IPS-15b (cell line): ENCODE results near the gene FBXO41.

Experiments used
- H3K27me3 ChIP-seq: one replicate; pipeline ENCODE4 v1.6.1; 2013; ENCODE audit warnings: low read length; ENCODE audit not compliant: control insufficient read depth, insufficient read depth
- H3K36me3 ChIP-seq: one replicate; pipeline ENCODE4 v1.6.1; 2013; ENCODE audit warnings: low read length; ENCODE audit not compliant: control insufficient read depth, insufficient read depth
- H3K4me1 ChIP-seq: one replicate; pipeline ENCODE4 v1.6.1; 2013; ENCODE audit warnings: mild to moderate bottlenecking, low read length; ENCODE audit not compliant: control insufficient read depth, insufficient read depth
- H3K4me3 ChIP-seq: one replicate; pipeline ENCODE4 v1.5.1; 2013; ENCODE audit warnings: low read depth, low read length
- H3K9ac ChIP-seq: one replicate; pipeline ENCODE4 v1.6.1; 2013; ENCODE audit warnings: low read depth, mild to moderate bottlenecking, low read length
- H3K9me3 ChIP-seq: one replicate; pipeline ENCODE4 v1.6.1; 2013; ENCODE audit warnings: mild to moderate bottlenecking, low read length; ENCODE audit not compliant: control insufficient read depth, insufficient read depth

Gene FBXO41

DNA sequence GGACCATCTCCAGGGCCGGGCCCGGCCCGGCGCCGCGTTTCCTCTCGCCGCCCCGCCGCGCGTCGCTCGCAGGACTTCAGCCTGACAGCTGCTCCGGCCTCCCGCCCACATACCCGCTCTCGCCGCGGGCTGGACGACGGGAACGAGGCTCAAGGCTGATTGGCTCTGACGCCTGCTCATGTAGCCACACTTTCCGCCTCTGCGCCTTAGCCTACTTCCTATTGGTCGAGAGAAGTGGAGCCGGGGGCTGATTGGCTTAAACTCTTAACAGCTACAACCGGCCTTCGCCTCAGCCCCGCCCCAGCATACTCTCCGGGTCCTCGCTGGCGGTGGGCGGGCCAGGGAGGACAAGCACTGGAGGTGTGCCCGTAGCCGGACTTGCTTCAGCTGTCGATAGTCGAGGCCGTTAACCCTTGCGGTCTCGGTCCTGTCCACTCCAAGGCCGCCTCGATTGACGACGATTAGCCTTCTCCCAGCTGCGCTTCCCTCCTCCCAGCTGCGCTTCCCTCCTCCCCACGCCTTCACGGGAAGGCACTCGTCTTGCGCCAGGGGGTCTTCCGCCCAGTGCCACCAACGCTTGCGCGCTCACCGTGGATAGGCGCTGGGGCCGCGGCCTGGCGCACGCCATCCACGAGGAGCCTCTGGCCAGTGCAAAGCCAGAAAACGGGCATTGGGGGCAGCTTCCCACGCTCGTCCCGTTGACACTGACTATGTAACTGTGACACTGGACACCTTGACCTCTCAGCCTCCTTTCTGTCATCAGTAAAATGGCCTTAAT is 50.9 kb downstream of the FBXO41 start, which contains the start of gene PRADC1:
TSS of gene PRADC1 (minus strand) at position 86 of the 778 bp plus-strand sequence. CDS start at position 7, 79 bp downstream.
- peaks cover 4% of the 10 kb centered on the region for H3K36me3 ChIP-seq
- peaks cover 9% of the 10 kb centered on the region for H3K4me1 ChIP-seq
- H3K27me3 ChIP-seq = peaks cover 3% of the 10 kb centered on the region
- H3K9me3 ChIP-seq = no peaks in the 10 kb centered on the region
- peak within 1 kb of the TSS; percentile 99 for H3K4me3 ChIP-seq
- H3K9ac ChIP-seq = peak within 1 kb of the TSS; percentile 68

DNA sequence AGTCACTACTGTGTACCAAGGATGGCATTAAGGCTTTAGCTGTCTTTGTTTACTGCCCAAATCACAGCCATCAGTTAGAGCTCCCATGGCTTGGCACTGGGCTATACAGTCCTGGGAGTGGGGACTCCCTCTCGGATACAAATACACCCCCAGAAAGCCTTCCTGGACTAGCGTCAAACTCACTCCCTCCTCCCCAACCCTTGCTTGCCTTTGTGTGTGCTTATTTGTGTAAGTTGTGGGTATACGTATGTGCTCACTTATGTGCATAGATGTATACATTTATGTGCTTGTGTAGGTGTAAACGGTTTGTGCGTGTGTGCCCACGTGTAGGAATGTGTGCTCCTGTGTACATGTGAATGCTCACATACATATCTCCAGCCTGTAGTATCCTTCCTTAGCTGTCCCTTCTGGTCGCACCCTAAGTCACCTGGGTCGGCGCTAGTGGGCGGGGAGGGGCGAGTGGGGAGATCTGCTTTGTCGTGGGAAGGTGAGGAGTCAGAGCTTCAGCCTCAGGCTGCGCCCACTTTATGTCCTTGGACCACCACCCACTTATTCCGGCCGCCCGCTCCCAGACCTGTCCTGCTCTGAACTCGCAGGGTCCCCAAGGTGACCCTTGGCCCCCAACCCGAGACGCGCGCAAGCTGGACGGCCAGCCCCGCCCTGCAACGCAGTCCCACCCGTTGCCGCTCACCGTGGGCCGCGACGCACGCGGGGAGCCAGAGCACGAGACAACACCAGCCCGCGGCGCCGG is 51.7 kb downstream of the FBXO41 start:
- peaks cover 6% of the 10 kb centered on the region for H3K4me1 ChIP-seq
- H3K9ac ChIP-seq = no peak overlapping the region
- H3K4me3 ChIP-seq = peak overlapping the region; percentile 99
- H3K27me3 ChIP-seq = peaks cover 3% of the 10 kb centered on the region
- no peaks in the 10 kb centered on the region for H3K9me3 ChIP-seq
- peaks cover 4% of the 10 kb centered on the region for H3K36me3 ChIP-seq

DNA sequence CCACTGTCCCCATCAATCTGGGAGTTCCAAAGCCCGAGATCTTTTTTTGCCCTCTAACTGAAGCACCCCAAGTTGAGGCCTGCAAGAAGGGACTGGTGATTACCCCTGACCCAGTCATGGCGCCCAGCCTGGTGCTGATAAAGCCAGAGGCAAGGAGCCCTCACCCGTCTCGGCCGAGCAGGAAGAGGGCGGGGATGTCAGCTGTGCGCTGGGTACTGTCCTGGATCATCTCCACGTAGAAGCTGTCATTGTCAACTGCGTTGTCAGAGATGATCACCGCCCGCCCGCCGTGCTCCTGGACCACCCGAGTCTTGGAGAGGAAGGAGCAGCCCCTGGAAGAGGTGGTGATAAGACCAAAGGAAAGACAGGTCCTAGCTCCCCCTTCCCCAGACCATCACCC is 55.6 kb downstream of the FBXO41 start:
- Histone ChIP-seq H3K4me1 (peaks cover 4% of the 10 kb centered on the region), H3K27me3 (peaks cover 3% of the 10 kb centered on the region), H3K9me3 (no peaks in the 10 kb centered on the region), H3K36me3 (peaks cover 14% of the 10 kb centered on the region), H3K9ac (no peak overlapping the region), H3K4me3 (no peak overlapping the region)

DNA sequence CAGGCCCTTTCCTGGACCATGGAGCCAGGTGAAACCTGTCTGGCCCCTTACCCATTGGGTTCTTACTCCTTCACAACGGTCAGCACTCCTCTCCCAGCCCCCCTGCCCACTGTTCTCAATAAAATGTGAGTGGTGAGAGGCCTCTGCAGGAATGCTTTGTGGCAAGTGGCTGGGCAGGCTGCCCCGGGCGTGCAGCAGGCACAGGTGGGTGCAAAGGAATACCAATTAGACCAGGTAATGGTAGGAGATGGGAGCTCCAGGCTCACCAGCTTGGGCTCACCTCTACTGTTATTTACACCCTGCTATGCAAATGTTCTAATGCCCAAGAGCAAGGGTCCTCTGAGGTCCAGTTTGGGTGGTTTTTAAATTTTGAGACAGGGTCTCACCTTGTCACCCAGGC is 57.2 kb downstream of the FBXO41 start:
- Histone ChIP-seq H3K27me3 (no peaks in the 10 kb centered on the region), H3K4me3 (no peak overlapping the region), H3K9ac (no peak overlapping the region), H3K4me1 (no peaks in the 10 kb centered on the region), H3K9me3 (no peaks in the 10 kb centered on the region), H3K36me3 (peaks cover 20% of the 10 kb centered on the region)

DNA sequence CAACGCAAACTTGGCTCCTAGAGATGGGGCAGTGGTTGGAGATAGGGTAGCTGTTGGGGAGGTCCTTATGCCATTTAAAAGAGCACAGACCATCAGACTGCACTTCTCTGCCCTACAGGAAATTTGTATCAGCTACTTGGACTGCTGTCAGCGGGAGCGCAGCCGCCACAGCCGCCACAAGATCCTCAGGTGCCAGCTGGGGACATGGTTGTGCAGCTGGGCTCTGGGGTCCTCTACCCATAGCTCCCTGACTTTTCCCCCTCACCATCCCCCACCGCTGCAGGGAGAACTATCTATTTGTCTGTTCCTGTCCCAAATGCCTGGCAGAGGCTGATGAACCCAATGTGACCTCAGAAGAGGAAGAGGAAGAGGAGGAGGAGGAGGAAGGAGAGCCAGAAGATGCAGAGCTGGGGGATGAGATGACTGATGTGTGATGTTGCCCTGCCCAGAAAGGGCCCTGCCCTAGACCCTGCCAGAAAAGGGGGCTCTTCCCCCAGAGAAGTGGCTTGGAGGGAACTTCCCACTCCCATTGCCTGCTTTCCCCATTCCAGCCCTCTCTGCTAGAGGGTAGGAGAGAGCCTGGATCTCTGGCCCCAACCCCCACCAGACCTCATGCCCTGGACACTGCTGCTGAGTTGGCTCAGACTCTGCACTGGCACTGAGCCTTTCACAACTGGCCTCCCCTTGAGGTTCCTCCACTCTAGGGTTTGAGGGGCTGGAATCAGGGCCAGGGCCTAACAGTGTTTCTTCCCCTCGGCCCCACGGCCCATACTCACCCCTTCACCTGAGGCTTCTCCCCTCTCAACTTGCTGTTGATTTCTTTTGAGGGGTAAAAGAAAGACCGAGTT is 58.5 kb downstream of the FBXO41 start:
- no peak overlapping the region for H3K4me3 ChIP-seq
- peaks cover 20% of the 10 kb centered on the region for H3K36me3 ChIP-seq
- H3K9me3 ChIP-seq = no peaks in the 10 kb centered on the region
- no peaks in the 10 kb centered on the region for H3K27me3 ChIP-seq
- H3K9ac ChIP-seq = no peak overlapping the region
- H3K4me1 ChIP-seq = no peaks in the 10 kb centered on the region

DNA sequence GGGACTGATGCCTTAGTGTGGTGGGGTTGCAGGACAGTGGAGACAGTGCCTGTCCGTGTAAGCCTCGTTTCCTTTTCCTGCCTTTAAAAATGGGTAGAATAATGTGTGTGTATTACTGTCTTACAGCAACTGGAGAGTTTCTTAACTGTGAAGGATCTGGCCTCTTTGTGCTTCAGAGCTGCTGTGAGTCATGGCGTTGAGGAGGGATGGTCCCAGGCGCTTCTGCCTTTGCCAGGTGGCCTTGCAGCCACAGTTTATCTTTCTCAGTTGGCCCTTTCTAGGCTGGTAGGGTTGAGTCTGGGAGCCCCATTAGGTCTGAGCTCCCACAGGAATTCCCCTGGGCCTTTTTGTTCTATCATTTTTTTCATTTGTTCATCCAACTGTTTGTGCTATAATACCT is 60.5 kb downstream of the FBXO41 start:
- peaks cover 22% of the 10 kb centered on the region for H3K36me3 ChIP-seq
- no peak overlapping the region for H3K9ac ChIP-seq
- no peaks in the 10 kb centered on the region for H3K4me1 ChIP-seq
- no peak overlapping the region for H3K4me3 ChIP-seq
- H3K9me3 ChIP-seq = no peaks in the 10 kb centered on the region
- no peaks in the 10 kb centered on the region for H3K27me3 ChIP-seq

DNA sequence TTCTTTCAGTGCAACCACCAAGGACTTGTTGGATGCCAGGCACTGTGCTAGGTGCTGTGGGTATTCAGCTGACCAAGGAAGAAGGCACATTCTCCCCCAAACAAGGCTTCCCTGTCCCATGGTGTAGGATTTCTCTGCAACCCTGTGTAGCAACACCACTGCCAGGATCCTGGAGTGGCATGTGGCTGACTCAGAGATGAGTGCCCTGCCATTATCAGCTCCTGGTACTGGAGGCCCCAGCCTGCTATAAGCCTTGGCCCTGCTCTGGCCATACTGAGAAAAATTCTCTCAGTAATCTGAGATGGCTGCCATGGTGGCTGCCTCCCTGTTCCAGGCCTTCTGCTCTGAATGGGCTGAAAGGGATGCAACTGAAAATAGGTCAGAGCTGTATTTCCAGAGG is 66.0 kb downstream of the FBXO41 start:
- H3K4me3 ChIP-seq = no peak overlapping the region

DNA sequence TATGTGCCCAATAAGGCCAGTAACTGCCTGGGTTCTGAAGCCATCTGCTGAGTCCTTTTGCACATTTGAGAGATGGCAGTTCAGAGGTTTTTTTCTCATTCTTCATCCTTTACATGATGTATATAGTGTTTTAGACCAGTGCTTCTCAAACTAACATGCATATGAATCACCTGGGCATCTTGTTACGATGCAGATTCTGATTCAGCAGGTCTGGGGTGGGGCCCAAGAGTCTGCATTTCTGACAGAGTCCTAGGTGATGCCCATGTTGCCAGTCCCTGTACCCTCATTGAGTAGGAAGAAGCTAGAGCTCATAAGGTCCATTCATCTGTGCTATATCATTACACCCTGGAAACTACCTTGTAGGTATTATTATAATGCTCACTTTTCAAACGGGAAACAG is 66.5 kb downstream of the FBXO41 start:
- Histone ChIP-seq H3K4me1 (peaks cover 6% of the 10 kb centered on the region), H3K27me3 (no peaks in the 10 kb centered on the region), H3K9me3 (no peaks in the 10 kb centered on the region), H3K9ac (no peak overlapping the region), H3K4me3 (no peak overlapping the region), H3K36me3 (peaks cover 6% of the 10 kb centered on the region)

More for the DNA sequence above, 66.0 kb downstream of the FBXO41 start:
- no peaks in the 10 kb centered on the region for H3K9me3 ChIP-seq
- H3K27me3 ChIP-seq = no peaks in the 10 kb centered on the region
- H3K36me3 ChIP-seq = peaks cover 9% of the 10 kb centered on the region
- H3K9ac ChIP-seq = no peak overlapping the region
- peaks cover 6% of the 10 kb centered on the region for H3K4me1 ChIP-seq

DNA sequence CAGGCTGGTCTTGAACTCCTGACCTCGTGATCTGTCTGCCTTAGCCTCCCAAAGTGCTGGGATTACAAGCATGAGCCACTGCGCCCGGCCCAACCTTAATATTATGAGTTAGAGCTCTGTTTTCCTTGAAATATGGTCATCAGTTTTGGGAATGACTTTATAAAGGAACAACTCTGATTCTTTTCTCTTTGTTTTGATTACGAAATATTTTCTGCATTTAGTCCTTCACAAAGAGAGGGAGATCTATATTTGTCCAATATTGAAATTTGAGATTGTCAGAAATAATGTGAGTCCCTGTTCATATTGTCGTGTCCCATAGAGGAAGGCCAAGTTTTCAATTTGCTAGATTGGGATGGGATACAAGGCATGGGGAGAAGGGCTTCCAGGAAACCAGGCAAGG is 67.1 kb downstream of the FBXO41 start:
- Histone ChIP-seq H3K9ac (no peak overlapping the region), H3K36me3 (peaks cover 3% of the 10 kb centered on the region), H3K9me3 (no peaks in the 10 kb centered on the region), H3K4me1 (peaks cover 8% of the 10 kb centered on the region), H3K27me3 (no peaks in the 10 kb centered on the region), H3K4me3 (no peak overlapping the region)

DNA sequence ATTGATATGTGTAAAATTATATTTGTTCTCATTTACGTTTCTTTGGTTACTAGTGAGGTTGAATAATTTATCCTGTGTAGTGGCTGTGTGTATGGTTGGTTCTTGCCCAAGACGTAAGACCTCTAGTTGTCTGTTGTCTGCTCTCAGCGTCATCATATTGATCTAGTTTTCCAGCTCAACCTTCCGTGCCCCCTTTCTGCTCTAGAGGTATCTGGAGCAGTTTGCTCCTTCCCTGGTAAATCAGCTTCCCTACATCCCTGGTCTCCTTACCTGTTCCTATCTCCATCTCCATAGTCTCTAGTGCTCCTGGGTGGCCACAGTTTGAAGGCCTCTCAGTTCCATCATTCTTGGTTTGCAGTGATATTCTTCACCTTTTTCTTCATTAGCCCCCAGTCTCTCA is 69.0 kb downstream of the FBXO41 start:
- peaks cover 8% of the 10 kb centered on the region for H3K4me1 ChIP-seq
- H3K9me3 ChIP-seq = no peaks in the 10 kb centered on the region
- H3K4me3 ChIP-seq = peak overlapping the region; percentile 65
- no peaks in the 10 kb centered on the region for H3K27me3 ChIP-seq
- no peaks in the 10 kb centered on the region for H3K36me3 ChIP-seq
- H3K9ac ChIP-seq = no peak overlapping the region
